ENCODE data around the gene ZNF831. TPM values are rescaled to one million over a fixed set of nuclear protein-coding genes. Genes with fewer than 3 reads are reported as not detected.

ZNF831 gene
- total RNA-seq, 1 donor = not detected

GRCh38 chr20:59210186-59210585 is 46.6 kb downstream of the ZNF831 start:
- Histone ChIP-seq H3K27me3 (ENCODE audit: insufficient read depth, low read length) (no peaks in the 10 kb centered on the region), H2AFZ (ENCODE audit: low read length) (no peak overlapping the region), H3K4me2 (ENCODE audit: insufficient read depth, low read length) (no peak overlapping the region), H3K27ac (ENCODE audit: low read depth, low read length) (no peak overlapping the region), H4K20me1 (ENCODE audit: insufficient read depth, low read length) (no peaks in the 10 kb centered on the region), H3K4me1 (ENCODE audit: insufficient read depth, low read length) (no peaks in the 10 kb centered on the region), H3K9me3 (ENCODE audit: low read depth, low read length) (no peaks in the 10 kb centered on the region), H3K79me2 (ENCODE audit: insufficient read depth, low read length) (no peaks in the 10 kb centered on the region), H3K4me3 (ENCODE audit: insufficient read depth, low read length) (no peak overlapping the region), H3K36me3 (ENCODE audit: insufficient read depth, low read length) (no peaks in the 10 kb centered on the region)
- no peak for DNase-seq (ENCODE audit: insufficient read length, low spot score, missing footprints)
- TF ChIP-seq CTCF (IDR thresholded peaks at IDR 0.05; ENCODE audit: extremely low read depth, low read depth, low read length) = no peak

- TF ChIP-seq CTCF (IDR thresholded peaks at IDR 0.05; ENCODE audit: extremely low read depth, low read depth, low read length) = no peak
- H3K4me1 ChIP-seq (ENCODE audit: insufficient read depth, low read length) = no peaks in the 10 kb centered on the region
- H3K27ac ChIP-seq (ENCODE audit: low read depth, low read length) = no peak overlapping the region
- no peak overlapping the region for H3K4me2 ChIP-seq (ENCODE audit: insufficient read depth, low read length)
- DNase-seq (ENCODE audit: insufficient read length, low spot score, missing footprints) = no peak
- no peaks in the 10 kb centered on the region for H3K36me3 ChIP-seq (ENCODE audit: insufficient read depth, low read length)
- no peak overlapping the region for H3K4me3 ChIP-seq (ENCODE audit: insufficient read depth, low read length)
- H3K27me3 ChIP-seq (ENCODE audit: insufficient read depth, low read length) = no peaks in the 10 kb centered on the region
- no peaks in the 10 kb centered on the region for H3K79me2 ChIP-seq (ENCODE audit: insufficient read depth, low read length)
- no peak overlapping the region for H2AFZ ChIP-seq (ENCODE audit: low read length)
- no peaks in the 10 kb centered on the region for H4K20me1 ChIP-seq (ENCODE audit: insufficient read depth, low read length)
- H3K9me3 ChIP-seq (ENCODE audit: low read depth, low read length) = no peaks in the 10 kb centered on the region
These were observed 47.7 kb downstream of the ZNF831 start for GRCh38 chr20:59211208-59211765.

- DNase-seq (ENCODE audit: insufficient read length, low spot score, missing footprints) = no peak
- Histone ChIP-seq H2AFZ (ENCODE audit: low read length) (no peak overlapping the region), H3K27me3 (ENCODE audit: insufficient read depth, low read length) (no peaks in the 10 kb centered on the region), H3K4me2 (ENCODE audit: insufficient read depth, low read length) (no peak overlapping the region), H3K36me3 (ENCODE audit: insufficient read depth, low read length) (no peaks in the 10 kb centered on the region), H3K4me3 (ENCODE audit: insufficient read depth, low read length) (no peak overlapping the region), H3K27ac (ENCODE audit: low read depth, low read length) (no peak overlapping the region), H3K79me2 (ENCODE audit: insufficient read depth, low read length) (no peaks in the 10 kb centered on the region), H4K20me1 (ENCODE audit: insufficient read depth, low read length) (no peaks in the 10 kb centered on the region), H3K9me3 (ENCODE audit: low read depth, low read length) (no peaks in the 10 kb centered on the region), H3K4me1 (ENCODE audit: insufficient read depth, low read length) (no peaks in the 10 kb centered on the region)
- no peak for TF ChIP-seq CTCF (IDR thresholded peaks at IDR 0.05; ENCODE audit: extremely low read depth, low read depth, low read length)
These were observed 50.5 kb downstream of the ZNF831 start for GRCh38 chr20:59214073-59214472.

- DNase-seq (ENCODE audit: insufficient read length, low spot score, missing footprints) = no peak
- no peak for TF ChIP-seq CTCF (IDR thresholded peaks at IDR 0.05; ENCODE audit: extremely low read depth, low read depth, low read length)
- no peaks in the 10 kb centered on the region for H3K36me3 ChIP-seq (ENCODE audit: insufficient read depth, low read length)
- H3K4me3 ChIP-seq (ENCODE audit: insufficient read depth, low read length) = no peak overlapping the region
- no peaks in the 10 kb centered on the region for H3K4me1 ChIP-seq (ENCODE audit: insufficient read depth, low read length)
- no peaks in the 10 kb centered on the region for H3K9me3 ChIP-seq (ENCODE audit: low read depth, low read length)
- no peak overlapping the region for H3K4me2 ChIP-seq (ENCODE audit: insufficient read depth, low read length)
- no peaks in the 10 kb centered on the region for H4K20me1 ChIP-seq (ENCODE audit: insufficient read depth, low read length)
- no peak overlapping the region for H3K27ac ChIP-seq (ENCODE audit: low read depth, low read length)
- no peaks in the 10 kb centered on the region for H3K27me3 ChIP-seq (ENCODE audit: insufficient read depth, low read length)
- no peak overlapping the region for H2AFZ ChIP-seq (ENCODE audit: low read length)
- no peaks in the 10 kb centered on the region for H3K79me2 ChIP-seq (ENCODE audit: insufficient read depth, low read length)
These were observed 51.3 kb downstream of the ZNF831 start for GRCh38 chr20:59214606-59215547.
